UCSD-AML1 (cell line): Measurements from ENCODE around the gene GRK1.

Experiments used
- DNase-seq: peaks from one replicate; lab custom pipeline; 2025; ENCODE audit not compliant: unreplicated experiment; lab: John Stamatoyannopoulos, UW

The GRK1 gene

GRCh38 chr13:113771709-113772331 is 104.8 kb downstream of the GRK1 start:
- no peak for DNase-seq

- DNase-seq: no peak
These were observed 107.4 kb downstream of the GRK1 start for GRCh38 chr13:113774177-113775107.

- no peak for DNase-seq
These were observed 108.6 kb downstream of the GRK1 start for GRCh38 chr13:113775451-113776145.

DNA sequence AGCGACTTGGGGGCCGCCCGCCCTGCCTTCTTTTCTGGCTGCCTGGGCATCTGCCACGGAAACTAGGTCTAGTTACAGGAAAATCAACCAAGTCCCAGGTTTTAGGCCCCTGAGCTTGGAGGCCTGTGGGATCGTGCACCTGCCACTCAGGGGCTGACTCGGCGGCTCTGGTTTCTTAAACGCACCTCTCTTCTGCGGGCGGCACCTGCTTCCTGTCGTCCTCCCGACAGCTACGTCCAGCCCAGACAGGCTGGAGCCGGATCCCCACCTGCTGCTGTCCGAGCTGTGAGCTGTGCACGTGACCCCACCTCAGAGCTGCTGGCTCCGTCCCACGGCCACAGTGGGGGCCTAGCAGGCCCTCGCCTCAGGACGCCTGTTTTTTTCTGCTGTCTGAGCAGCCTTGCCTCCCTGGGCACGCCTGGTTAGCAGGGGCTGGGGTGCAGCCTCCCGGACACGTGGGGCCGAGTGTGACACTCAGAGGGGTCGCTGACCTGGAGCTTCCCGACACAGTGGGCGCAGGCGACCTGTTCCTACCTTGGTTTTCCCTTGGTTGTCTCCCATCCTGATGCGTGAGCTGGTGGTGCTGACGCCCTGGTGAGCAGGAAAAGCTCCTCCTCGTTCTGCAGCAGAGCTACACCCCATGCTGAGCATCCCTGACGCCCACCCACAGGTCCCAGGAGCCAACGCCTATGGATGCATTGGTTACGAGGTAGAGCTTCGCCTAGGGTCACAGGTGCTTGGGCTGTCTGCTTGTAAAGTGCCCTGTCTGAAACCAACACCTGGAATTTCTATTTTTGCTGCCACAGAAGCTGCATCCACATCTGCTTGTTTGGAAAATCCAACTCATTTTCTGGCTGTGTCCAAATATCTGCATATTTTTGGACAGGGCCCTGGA is 109.5 kb downstream of the GRK1 start:
- DNase-seq: no peak

- DNase-seq: no peak
These were observed 110.6 kb downstream of the GRK1 start for GRCh38 chr13:113777311-113778260.

- no peak for DNase-seq
These were observed 114.6 kb downstream of the GRK1 start for GRCh38 chr13:113781571-113781970.

DNA sequence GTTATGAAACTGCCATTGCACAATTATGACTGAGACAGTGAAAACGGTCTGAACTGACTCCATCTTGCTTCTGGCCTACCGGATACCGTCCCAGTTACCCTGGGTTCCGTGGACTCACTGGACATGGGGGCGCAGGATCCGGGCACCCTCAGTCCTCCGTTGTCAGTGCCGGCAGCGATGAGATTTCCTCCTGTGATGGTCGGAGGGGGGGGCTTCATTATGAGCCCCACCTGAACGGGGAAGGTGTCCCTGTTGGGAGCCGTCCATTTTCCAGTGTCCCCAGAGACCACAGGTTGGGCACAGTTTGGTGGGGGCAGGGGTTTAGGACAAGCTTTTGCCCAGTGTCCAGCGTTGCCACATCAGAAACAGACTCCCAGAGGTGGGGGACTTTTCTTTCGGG is 115.5 kb downstream of the GRK1 start:
- DNase-seq: no peak

DNA sequence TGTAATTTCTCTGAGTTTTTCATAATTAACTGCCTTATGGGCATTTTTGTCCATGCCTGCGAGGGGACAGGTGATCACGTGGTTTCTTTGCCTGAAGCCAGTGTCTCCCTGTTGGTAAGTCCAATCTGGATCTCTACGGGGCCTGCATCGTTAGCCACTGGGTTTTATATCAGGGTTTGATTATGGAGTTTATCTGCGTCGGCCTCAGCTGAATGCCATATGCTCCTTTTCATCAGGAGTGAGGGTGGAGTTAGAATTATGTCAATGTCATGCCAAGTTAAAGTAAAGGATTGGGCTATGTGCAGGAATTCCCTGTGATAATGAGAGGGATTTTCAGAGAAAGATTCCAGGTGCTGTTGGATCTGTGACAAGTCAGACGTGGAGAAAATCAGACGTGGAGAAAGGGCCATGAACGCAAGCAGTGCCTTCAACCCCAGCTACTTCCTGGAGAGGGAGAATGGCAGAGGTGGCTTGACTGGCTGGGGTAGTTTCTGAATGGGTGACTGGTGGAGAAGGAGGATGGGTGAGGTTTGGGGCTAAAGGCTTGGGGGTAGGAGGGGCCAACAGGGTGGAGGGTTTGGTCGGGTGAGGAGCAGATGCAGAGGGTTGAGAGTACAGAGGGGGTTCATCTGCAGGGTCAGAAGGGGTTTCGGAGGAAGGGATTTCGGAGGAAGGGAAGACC is 116.3 kb downstream of the GRK1 start:
- no peak for DNase-seq

GRCh38 chr13:113783966-113784644 is 117.1 kb downstream of the GRK1 start:
- no peak for DNase-seq

DNA sequence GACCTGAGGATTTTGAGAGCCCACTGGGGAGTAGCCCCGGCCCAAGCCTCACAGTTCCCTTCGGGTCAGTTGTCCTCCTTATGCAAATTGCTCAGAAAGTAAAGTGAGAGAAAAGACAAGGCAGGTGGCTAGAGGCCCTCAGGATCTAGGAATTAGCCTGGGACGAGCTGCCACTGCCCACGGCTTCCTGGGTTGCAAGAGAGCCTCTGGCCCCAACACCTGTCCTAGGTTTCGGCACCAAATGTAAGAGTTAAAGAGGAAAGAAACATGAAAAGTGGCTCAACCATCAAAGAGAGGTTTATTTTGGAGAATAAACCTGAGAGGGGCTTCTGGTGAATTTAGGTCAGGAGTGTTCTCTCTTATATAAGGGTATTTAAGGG is 117.6 kb downstream of the GRK1 start:
- no peak for DNase-seq

GRCh38 chr13:113785051-113786010 is 118.3 kb downstream of the GRK1 start:
- no peak for DNase-seq

GRCh38 chr13:113786262-113786841 is 119.3 kb downstream of the GRK1 start:
- DNase-seq: no peak
